ENCODE data around the gene PPP6R1.
"Not testable (repeated sequence)": the region's sequence is repeated elsewhere in the genome, so short reads cannot be mapped to it uniquely, and the experiment has no call there.

Gene PPP6R1

DNA sequence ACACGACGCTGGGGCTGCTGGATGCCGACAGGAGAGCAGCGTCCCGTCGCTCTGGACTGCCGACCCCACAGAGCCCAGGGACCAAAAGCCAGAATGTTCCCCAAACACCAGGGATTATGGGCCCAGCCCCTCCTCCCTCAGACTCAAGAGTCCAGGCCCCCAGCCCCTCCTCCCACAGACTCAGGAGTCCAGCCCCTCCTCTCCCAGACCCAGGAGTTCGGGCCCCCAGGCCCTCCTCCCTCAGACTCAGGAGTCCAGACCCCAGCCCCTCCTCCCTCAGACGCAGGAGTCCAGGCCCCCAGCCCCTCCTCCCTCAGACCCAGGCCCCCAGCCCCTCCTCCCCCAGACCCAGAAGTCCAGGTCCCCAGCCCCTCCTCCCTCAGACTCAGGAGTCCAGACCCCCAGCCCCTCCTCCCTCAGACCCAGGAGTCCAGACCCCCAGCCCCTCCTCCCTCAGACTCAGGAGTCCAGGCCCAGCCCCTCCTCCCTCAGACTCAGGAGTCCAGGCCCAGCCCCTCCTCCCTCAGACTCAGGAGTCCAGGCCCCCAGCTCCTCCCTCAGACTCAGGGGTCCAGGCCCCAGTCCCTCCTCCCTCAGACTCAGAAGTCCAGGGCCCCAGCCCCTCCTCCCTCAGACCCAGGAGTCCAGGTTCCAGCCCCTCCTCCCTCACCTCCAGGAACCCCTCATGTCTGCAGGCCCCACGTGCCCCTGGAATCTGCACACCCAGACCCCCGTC is 34.0 kb downstream of the PPP6R1 start:
- not testable (repeated sequence) for DNase-seq (ENCODE audit: low spot score)

DNA sequence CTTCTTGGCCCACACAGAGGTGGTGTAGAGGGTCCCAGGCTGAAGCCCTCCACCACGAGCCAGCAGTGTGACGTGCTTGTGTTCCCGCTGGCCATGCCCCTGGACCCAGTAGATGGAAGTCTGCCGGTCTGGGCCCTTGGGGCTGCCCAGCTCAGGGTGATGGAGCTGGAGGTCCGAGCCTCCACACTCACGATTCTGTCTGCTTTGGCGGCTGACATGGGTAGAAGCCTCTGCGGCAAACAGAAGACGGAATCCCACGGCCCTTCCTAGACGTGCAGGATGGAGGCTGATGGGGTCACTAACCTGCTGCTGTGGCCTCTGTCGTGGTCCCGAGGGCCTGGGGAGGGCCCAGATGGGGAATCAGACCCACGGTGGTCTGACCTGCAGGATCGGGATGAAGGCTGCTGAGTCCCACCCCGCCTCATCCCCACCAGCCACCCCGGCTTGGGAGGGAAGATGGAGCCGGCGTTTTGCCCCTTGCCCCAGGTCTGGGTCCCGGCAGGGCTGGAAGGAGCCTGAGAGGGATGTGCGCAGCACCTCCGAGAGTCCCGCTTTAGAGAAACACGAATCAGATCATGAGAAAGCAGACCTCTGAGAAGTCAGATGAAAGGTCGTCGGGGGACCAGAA is 34.7 kb downstream of the PPP6R1 start:
- no peak for DNase-seq (ENCODE audit: low spot score)

DNA sequence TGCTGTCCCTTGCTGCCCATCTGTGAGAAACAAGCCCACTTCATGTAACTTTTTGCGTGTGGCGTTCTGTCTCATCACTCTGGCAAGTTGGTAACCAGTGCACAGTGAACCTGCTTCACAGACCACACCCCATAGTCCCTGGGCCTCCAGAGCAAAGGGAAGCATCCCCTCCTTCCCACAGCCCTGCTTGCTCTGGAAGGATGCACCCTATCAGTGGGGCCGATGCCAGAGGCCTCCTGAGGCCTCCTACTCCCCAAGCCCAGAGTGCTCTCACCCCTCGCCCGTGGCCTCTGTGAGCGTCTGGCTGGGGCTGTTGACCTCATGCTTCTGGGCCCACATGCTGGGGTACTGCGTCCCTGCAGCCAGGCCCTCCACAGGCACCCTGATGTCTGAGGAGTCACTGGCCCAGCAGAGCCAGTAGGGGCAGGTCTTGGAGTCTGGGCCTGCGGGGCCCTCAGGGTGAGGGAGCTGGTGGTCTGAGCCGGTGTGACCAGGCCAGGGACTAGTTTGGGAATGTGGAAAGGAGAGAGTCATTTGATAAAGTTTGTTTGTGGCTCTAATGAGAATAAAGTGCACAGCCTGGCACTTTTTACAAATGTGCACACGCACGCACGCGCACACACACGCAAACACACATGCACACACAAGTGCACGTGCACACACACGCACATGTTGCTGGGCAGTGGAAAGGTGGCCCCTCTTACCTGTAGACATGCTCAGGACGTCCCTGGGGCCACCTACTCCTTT is 35.4 kb downstream of the PPP6R1 start:
- DNase-seq (ENCODE audit: low spot score): no peak

DNA sequence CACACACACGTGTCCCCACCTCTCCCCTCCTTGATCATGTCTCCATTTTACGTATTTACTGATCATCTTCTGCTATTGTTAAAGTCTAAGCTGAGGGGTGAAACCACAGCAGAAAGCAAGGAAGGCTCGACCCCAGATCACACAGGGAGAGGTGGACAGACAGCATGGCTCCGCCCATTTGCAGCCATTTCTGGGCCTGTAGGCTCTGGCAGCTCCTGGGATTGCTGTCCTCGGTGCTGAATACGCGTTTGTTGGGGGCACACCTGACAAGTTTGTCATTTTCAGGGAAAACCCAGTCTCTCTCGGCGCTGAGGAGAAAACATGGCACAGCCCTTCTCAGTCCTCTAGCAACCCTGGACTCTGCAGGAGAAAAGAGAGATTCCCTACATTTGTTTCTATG is 38.3 kb downstream of the PPP6R1 start:
- DNase-seq (ENCODE audit: low spot score): no peak

DNA sequence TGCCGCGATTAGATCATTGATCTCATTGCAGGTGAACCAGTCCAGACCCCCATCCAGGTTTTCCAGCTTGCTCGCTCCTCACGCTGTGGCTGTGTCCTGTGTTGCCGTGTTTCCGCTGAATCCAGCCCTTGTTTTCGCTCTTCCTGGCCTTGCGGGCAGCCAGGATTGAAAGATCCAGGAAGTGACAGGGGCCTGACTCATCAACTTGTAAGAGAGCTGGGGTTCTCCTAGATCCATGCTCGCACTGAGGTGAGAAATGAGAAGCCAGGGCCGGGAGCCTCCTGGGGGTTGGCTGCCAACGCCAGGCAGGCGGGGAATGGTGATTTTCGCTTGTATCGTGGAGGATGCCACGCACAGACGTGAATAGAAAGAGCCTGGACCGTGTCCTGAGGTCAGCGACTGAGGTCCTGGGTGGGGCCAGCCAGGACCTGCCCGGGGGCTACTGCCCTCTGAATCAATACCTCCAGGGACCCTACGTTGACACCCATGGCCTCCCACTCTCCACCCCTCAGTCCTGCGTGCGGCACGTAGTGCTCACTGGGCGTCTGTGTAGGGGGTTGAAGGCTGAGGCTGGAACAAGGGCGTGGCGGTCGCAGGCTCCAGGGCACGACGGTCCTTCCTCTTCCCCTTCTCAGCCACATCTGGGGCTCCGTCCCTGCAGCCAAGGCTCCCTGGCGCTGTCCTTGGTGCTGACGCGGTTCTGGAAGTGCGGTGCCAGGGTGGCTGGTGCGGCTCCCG is 42.2 kb downstream of the PPP6R1 start:
- DNase-seq (ENCODE audit: low spot score): peak; percentile 85

DNA sequence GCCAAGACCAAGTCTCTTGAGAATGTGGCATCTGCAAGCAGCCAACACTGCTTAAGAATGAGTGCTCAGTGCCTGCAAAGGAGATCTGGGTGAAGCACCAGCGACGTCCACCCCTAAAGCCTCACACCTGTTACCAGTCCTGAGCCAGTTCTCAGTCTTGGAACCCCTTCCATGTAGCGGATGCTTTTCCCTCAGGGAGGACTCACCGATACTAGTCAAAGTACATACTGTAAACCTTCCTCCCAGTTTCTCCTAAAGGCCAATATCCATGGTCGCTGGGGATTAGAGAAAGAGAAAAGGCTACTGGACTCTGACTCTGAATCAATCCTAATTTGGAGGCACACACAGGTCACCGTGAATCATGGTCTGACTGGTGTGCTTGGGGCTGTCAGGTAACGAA is 45.3 kb downstream of the PPP6R1 start:
- no peak for DNase-seq (ENCODE audit: low spot score)

DNA sequence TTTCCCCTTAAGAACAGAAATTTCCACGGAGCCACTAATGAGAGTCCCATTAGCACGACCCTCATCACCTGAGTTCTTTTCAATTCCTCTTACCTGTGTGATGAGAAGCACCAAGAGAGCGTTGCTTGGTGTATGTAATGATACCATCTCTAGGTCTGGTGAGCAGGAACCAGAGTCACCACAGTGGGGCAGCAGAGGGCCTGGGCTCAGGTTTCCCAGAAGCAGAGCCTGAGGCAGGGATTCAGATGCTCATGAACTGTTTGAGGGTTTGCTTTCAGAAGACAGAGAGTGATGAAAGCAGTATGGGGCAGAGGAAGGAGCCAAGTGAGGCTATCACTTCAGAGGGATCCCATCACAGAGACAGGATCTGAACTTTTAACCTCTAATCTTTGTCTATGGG is 46.4 kb downstream of the PPP6R1 start:
- DNase-seq (ENCODE audit: low spot score): no peak

DNA sequence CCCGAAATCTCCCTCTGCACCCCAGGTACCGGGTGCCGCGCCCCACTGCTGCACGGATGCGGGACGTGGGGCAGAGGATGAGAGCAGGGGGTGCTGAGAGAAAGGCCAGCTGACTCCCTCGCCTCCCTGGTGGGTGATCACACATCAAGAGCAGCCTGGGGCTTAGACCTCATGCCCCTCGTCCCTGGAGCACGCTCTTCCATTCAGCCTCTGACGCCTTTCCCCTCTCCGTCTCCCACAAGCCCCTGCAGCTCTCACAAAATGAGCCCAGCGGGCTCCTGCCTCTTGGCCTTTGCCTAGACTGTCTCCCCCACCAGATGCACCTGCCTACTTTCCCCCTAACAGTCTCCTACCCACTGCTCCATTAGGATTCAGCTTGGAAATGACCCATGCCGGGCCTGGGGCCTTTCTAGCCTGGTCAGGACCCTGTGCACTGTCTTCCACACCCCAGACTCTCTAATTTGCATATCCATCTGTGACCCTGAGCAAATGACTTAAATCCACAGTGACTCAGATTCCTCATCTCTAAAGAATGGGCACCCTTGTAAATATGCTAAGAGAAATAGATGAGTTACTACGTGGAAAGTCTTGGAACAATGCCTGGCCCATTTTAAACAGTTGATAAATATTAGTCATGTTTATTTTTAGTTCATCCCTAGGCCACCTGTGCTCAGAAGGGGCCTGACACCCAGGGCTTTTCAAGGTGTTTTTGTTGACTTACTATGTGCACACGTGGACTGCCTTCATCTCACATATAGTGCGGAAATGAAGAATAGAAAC is 48.9 kb downstream of the PPP6R1 start:
- no peak for DNase-seq (ENCODE audit: low spot score)

DNA sequence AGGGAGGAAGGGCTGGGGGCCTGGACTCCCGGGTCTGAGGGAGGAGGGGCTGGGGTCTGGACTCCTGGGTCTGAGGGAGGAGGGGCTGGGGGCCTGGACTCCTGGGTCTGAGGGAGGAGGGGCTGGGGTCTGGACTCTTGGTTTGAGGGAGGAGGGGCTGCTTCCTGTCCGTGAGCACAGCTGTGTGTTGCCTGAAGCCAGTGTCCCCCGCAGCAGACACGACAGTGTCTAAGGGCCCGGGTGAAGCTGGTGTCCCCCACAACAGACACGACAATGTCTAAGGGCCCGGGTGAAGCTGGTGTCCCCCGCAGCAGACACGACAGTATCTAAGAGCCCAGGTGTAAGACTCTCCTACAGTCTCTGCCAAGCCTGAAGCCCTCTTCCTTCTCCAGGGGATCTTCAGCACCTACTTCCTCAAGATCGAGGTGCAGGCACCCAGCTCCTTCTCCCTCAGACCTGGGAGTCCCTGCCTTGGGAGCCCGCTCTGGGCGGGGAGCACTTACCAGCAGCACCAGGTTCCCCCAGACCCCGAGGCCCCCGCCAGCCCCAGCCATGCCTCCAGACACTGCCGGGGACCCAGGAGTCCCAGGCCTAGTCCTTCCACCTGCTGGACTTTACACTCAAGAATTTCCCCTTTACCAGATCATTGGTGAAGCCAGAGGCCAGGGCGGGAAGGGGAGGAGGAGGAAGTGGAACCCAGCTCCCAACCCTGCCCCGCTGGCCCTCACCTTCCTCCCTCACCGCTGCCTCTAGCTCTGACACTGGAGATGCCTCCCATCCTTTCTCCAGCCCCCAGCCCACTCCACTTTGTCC is 49.7 kb downstream of the PPP6R1 start, which contains the start of gene PTPRH:
Gene PTPRH (minus strand): TSS at position 622 of the 813 bp plus-strand sequence. CDS start 68 bp downstream, at position 554.
- DNase-seq (ENCODE audit: low spot score): no peak

DNA sequence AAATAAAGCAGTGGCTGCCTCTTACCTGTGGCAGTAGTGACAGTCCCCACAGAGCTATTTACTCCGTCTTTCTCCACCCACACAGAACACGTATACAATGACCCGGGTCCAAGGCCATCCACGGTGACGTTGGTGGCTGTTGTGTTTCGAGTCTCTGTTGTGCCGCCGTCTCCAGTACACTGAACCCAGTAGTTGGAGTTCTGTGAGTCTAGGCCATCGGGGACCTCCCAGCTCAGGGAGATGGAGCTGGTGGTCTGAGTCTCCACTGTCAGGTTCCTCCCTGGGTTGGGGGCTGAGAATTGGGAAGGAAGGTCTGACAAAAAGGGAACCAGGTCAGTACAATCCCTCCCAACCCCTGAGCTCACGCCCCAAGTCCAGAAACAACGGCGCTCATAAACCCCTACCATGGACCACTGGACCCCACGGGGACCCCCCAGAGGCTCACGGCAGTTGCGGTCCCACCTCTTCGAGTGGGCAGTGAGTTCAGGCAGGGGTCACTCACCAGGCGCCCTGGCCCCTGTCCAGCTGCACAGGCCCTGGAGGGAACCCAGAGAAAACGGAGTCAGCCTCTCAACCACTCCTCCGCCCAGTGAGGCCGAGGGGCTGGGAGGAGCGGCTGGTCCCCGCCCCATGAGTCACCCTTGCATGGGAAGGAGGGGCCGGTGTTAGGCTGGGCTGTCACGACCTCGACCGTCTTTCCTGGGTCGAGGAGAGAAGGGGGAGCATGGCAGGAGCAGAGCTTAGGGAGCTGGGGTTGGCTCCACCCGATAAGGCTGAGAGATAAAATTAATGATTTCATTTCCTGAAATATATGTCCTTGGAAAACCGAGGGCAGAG is 51.9 kb downstream of the PPP6R1 start:
- peak; percentile 48 for DNase-seq (ENCODE audit: low spot score)

DNA sequence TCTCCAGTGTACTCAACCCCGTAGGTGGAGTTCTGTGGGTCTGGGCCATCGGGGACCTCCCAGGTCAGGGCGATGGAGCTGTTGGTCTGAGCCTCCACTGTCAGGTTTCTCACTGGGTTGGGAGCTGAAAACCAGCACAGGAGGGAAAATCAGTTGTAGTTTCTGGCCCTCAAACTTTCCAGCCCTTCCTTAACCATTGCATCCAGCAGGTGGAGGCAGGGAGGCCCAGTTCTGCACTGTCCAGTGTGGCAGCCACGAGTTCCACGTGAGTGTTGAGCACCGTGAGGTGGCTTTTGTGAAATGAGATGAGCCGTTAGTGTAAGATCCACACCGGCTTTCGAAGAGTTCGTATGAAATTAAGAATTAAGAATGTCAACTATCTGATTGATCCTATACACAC is 56.6 kb downstream of the PPP6R1 start:
- DNase-seq (ENCODE audit: low spot score): not testable (repeated sequence)

DNA sequence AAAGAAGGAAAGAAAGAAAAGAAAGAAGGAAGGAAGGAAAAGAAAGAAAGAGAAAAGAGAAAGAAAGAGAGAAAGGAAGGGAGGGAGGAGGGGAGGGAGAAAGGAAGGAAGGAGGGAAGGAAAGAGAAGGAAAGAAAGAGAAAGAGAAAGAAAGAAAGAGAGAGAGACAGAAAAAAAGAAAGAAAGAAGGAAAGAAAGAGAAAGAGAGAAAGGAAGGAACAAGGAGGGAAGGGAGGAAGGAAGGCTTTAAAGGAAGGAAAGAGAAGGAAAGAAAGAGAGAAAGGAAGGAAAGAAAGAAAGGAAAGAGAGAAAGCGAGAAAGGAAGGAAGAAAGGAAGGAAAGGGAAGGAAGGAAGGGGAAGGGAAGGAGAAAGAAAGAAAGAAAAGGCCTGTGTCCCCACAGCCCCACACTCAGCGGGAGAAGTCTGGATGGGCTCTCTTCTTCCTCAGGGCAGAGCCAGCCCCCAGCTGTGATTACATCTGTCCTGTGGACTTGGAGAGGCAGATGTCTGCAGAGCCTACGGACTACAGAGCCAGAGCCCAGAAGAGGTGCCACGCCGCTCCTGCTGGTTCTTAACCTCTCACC is 59.1 kb downstream of the PPP6R1 start:
- no peak for DNase-seq (ENCODE audit: low spot score)

DNA sequence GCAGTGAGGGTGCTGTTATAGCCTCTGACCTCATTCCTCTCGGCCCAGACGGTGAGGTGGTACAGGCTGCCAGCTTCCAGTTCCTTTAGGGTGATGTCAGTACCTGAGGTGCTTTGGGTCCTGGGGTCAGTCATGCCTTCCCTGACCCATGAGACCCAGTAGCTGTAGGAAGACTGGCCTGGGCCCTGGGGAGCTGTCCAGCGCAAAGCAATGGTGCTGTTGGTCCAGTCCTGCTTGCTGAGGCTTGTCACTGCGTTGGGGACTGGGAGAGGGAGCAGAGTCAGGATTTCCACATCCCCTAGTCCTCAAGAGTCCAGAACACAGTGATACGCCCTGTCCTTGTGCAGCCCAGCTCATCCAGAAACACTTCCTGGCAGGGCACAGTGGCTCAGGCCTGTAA is 60.2 kb downstream of the PPP6R1 start:
- DNase-seq (ENCODE audit: low spot score): no peak

DNA sequence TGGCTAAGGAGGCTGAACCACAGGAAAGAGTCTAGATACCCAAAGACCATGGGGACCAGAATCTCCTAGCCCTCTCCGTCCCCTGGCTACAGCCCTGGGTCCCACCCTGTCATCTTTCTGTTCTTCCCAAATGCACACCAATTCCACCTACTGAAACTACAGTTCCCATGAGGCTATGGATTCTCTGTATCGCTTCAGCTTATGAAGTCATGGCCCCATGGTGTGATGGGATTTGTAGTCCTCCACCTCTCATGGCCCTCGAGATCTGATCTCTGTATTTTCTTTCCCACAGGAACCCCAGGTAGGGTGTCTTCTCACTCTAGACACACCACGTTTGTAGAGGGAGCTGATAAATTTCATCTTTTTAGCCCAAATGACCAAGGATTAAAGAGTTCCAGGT is 61.3 kb downstream of the PPP6R1 start:
- no peak for DNase-seq (ENCODE audit: low spot score)

DNA sequence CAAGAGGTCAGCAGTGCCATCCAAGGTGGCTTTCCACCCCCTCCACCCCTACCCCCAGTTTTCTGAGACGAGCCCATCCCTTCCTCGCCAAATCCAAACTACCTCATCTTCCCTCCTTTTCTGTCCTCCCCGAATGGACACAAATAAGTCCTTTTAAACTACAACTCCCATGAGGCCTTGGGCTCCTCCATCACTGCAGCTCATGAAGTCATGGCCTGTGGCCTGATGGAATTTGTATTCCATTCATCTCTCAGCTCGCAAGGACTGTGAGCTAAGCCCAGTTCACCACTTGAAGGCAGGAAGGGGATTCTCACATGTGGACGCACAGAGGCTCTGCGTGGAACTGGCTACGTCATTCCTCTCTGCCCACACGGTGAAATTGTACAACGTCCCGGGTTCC is 62.0 kb downstream of the PPP6R1 start:
- no peak for DNase-seq (ENCODE audit: low spot score)

DNA sequence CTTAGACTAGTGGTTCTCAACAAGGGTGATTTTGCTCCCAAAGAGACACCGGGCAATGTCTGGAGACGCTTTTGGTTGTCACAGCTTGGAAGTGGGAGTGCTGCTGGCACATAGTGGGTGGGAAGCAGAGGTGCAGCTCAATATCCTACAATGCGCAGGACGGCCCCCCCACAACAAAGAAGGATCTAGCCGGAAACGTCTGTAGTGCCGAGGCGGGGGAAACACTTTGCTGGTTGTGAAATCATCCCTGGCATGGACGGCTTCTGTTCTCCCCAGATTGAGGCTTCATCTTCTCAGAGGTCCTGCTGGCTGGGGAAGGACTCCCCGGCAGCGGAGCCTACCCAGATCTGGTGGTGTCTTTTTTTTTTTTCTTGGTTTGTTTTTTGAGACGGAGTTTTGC is 65.3 kb downstream of the PPP6R1 start:
- no peak for DNase-seq (ENCODE audit: low spot score)

DNA sequence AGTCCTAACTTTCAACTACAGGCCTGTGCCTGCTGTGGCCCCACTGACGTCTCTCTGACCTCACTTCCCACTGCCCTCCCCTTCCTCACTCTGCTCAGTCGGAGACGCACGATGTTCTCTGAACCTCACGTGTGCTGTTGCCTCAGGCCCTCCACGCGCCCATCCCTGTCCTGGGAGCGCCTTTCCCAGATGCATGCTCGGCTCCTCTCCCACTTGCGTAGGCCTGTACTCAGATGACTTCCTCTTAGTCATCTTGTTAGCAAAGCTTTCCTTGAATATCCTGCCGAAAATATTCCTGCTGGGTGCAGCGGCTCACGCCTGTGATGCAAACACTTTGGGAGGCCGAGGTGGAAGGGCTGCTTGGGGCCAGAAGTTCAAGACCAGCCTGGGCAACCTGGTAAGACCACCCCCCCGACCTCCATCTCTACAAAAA is 69.4 kb downstream of the PPP6R1 start:
- DNase-seq (ENCODE audit: low spot score): peak; percentile 70

DNA sequence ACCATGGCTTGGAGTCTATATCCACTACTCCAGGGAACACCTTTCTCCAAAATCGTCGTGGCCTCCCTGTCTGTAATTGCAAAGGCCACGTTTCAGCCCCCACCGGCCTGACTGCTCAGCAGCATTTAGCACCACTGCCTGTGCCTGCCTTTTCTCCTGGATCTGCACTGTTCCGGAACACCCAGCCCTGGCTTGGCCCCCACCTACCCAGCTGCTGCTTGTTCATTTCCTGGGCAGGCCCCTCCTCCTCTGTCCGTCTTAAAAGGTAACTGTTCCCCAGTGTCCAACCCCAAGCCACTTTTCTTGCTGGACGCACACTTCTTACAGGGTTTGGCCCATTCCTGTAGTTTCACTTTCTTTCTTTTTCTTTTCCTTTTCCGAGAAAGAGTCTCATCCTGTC is 70.2 kb downstream of the PPP6R1 start:
- DNase-seq (ENCODE audit: low spot score): no peak

DNA sequence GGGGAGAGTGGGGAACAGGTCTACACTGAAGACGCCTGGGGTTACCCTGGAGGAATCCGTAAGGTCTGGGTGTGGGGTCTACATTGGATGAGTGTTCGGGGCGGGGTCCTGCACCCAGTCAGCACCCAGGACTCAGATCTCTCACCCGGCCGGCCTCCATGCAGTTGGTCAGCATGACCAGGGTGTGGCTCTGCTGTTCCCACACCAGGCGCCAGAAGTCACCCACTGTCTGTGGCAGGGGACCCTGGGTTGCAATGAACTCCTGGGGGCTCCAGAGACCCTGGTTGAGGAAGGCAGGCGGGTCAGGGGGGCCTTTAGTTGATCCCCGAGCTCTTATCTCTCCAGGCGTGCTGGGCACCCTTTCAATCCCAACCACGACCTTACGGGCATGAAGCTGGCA is 72.7 kb downstream of the PPP6R1 start:
- DNase-seq (ENCODE audit: low spot score): no peak
